HEK293T (cell line): Measurements from ENCODE around the gene LCLAT1.

Experiments used
- ARNT ChIP-seq: fragments of 450-650 bp; IDR thresholded peaks from 2 replicates; pipeline ENCODE4 v1.6.1; 2017; ENCODE audit warnings: mild to moderate bottlenecking
- BHLHE40 ChIP-seq: fragments of 450-650 bp; IDR thresholded peaks from 2 replicates; pipeline ENCODE4 v1.6.1; 2016; ENCODE audit warnings: mild to moderate bottlenecking, moderate library complexity, borderline replicate concordance
- CTBP1 ChIP-seq: fragments of 450-650 bp; IDR thresholded peaks from 2 replicates; pipeline ENCODE4 v1.6.1; 2016; ENCODE audit warnings: borderline replicate concordance
- ELF4 ChIP-seq: fragments of 450-650 bp; IDR thresholded peaks from 2 replicates; pipeline ENCODE4 v1.6.1; 2017; ENCODE audit warnings: antibody characterized with exemption
- FOXA1 ChIP-seq: fragments of 450-650 bp; IDR thresholded peaks from 2 replicates; pipeline ENCODE4 v1.6.1; 2016; ENCODE audit warnings: mild to moderate bottlenecking
- FOXK2 ChIP-seq: fragments of 450-650 bp; IDR thresholded peaks from 2 replicates; pipeline ENCODE4 v1.6.1; 2016; ENCODE audit warnings: mild to moderate bottlenecking
- FOXM1 ChIP-seq: fragments of 450-650 bp; IDR thresholded peaks from 2 replicates; pipeline ENCODE4 v1.6.1; 2017; ENCODE audit warnings: mild to moderate bottlenecking, borderline replicate concordance
- HDGF ChIP-seq: fragments of 450-650 bp; IDR thresholded peaks from 2 replicates; pipeline ENCODE4 v1.6.1; 2017; ENCODE audit warnings: antibody characterized with exemption, borderline replicate concordance
- L3MBTL2 ChIP-seq: fragments of 450-650 bp; conservative IDR thresholded peaks from 2 replicates; pipeline ENCODE4 v1.6.1; 2016; ENCODE audit warnings: mild to moderate bottlenecking
- NFRKB ChIP-seq: fragments of 450-650 bp; IDR thresholded peaks from 2 replicates; pipeline ENCODE4 v1.6.1; 2016; ENCODE audit warnings: mild to moderate bottlenecking, moderate library complexity
- PKNOX1 ChIP-seq: fragments of 450-650 bp; IDR thresholded peaks from 2 replicates; pipeline ENCODE4 v1.6.1; 2016
- SP1 ChIP-seq: fragments of 450-650 bp; IDR thresholded peaks from 2 replicates; pipeline ENCODE4 v1.6.1; 2017
- SUZ12 ChIP-seq: fragments of 450-650 bp; IDR thresholded peaks from 2 replicates; pipeline ENCODE4 v1.6.1; 2016; ENCODE audit warnings: mild to moderate bottlenecking
- ZNF384 ChIP-seq: fragments of 450-650 bp; IDR thresholded peaks from 2 replicates; pipeline ENCODE4 v1.6.1; 2016

- no peak for TF ChIP-seq HDGF
- no peak for TF ChIP-seq FOXM1
- no peak for TF ChIP-seq CTBP1
- no peak for TF ChIP-seq SP1
- TF ChIP-seq SUZ12 = no peak
- TF ChIP-seq ELF4 = no peak
- no peak for TF ChIP-seq BHLHE40
- no peak for TF ChIP-seq ARNT
- no peak for TF ChIP-seq ZNF384
- no peak for TF ChIP-seq FOXK2
- TF ChIP-seq FOXA1 = no peak
- no peak for TF ChIP-seq L3MBTL2
- TF ChIP-seq NFRKB = no peak
- no peak for TF ChIP-seq PKNOX1
Measured at GRCh38 chr2:30400151-30400954, 46.7 kb upstream of the LCLAT1 start.
